ENCODE results near the gene COL27A1.

DNA sequence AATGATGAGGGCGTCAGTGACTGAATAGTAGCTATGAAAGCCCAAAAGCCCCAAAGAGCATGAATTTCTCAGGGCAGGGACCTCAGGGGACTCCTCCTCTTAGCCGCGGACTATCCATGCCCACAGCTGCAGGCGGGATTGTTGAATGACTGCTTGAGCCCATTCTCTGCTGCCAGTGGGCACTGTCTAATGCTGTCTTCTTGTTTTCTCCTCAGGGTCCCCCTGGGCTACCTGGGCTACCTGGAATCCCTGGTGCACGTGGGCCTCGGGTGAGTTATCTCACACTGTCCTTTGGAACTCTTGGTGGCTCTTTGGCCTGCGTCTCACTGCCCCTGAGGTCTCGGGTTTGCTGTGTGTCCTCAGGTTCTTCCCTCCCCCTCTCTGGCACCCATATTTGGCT is 22.7 kb downstream of the COL27A1 start:
- TF ChIP-seq, protein P1, sequence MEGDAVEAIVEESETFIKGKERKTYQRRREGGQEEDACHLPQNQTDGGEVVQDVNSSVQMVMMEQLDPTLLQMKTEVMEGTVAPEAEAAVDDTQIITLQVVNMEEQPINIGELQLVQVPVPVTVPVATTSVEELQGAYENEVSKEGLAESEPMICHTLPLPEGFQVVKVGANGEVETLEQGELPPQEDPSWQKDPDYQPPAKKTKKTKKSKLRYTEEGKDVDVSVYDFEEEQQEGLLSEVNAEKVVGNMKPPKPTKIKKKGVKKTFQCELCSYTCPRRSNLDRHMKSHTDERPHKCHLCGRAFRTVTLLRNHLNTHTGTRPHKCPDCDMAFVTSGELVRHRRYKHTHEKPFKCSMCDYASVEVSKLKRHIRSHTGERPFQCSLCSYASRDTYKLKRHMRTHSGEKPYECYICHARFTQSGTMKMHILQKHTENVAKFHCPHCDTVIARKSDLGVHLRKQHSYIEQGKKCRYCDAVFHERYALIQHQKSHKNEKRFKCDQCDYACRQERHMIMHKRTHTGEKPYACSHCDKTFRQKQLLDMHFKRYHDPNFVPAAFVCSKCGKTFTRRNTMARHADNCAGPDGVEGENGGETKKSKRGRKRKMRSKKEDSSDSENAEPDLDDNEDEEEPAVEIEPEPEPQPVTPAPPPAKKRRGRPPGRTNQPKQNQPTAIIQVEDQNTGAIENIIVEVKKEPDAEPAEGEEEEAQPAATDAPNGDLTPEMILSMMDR (IDR thresholded peaks at IDR 0.05) = no peak
- TF ChIP-seq POLR2A (IDR thresholded peaks at IDR 0.05) (no peak), POLR2AphosphoS5 (IDR thresholded peaks at IDR 0.05) (no peak)
